H1 (cell line): ENCODE results near the gene TSPOAP1. TPM values are rescaled to one million over a fixed set of nuclear protein-coding genes. Genes with fewer than 3 reads are reported as not detected.

ENCODE experiments used
- CTCF ChIA-PET: fragments of 300-600 bp; sonication (Branson Sonifier 250); formaldehyde crosslinking; loops from one replicate; lab custom pipeline; 2021; ENCODE audit not compliant: partially characterized antibody; lab: Charles Lee
- POLR2A ChIA-PET: fragments of 300-600 bp; sonication (Branson Sonifier 250); formaldehyde crosslinking; loops from one replicate; lab custom pipeline; 2021; ENCODE audit warnings: inconsistent platforms; ENCODE audit not compliant: partially characterized antibody; lab: Charles Lee
- DNase-seq, 2 experiments: peaks; one replicate each; pipeline versions ENCODE4 v3.0.0 to v3.0.0-alpha.2; 2010 to 2022; ENCODE audit warnings: low spot score in 2 of 2, low read depth in 1 of 2, mixed read lengths in 1 of 2
- FAIRE-seq: peaks from 2 replicates; lab custom pipeline; 2011; peaks lifted over from hg19 to GRCh38; lab: Jason Lieb, UNC
- H2AFZ ChIP-seq: 2 replicates; pipeline ENCODE4 v1.8.1; 2012; ENCODE audit warnings: low read length, inconsistent platforms
- H2AK5ac ChIP-seq: 2 replicates; pipeline ENCODE4 v1.6.1; 2013; ENCODE audit warnings: low read depth, low read length
- H2BK120ac ChIP-seq: replicated peaks from 2 replicates; pipeline ENCODE3; 2013; ENCODE audit warnings: low read depth, low read length, inconsistent platforms
- H2BK12ac ChIP-seq: 2 replicates; pipeline ENCODE4 v1.6.1; 2013; ENCODE audit warnings: low read depth, low read length
- H2BK15ac ChIP-seq: 2 replicates; pipeline ENCODE4 v1.6.1; 2013; ENCODE audit warnings: low read length
- H2BK20ac ChIP-seq: 2 replicates; pipeline ENCODE4 v1.6.1; 2013; ENCODE audit warnings: low read length
- H2BK5ac ChIP-seq: 2 replicates; pipeline ENCODE4 v1.6.1; 2013; ENCODE audit warnings: low read depth, low read length
- H3K14ac ChIP-seq: 2 replicates; pipeline ENCODE4 v1.6.1; 2013; ENCODE audit warnings: inconsistent platforms; ENCODE audit not compliant: insufficient read length
- H3K18ac ChIP-seq: 2 replicates; pipeline ENCODE4 v1.6.1; 2013; ENCODE audit warnings: low read length; ENCODE audit errors: extremely low read depth
- H3K23ac ChIP-seq: 2 replicates; pipeline ENCODE4 v1.6.1; 2013; ENCODE audit warnings: inconsistent platforms; ENCODE audit not compliant: insufficient read length
- H3K23me2 ChIP-seq: 2 replicates; pipeline ENCODE4 v1.6.1; 2013; ENCODE audit warnings: low read depth, low read length
- H3K27ac ChIP-seq: 2 replicates; pipeline ENCODE4 v1.6.1; 2011; ENCODE audit warnings: low read depth, low read length, inconsistent platforms
- H3K27me3 ChIP-seq, 4 experiments: replicated peaks in 1 of 4; 1 replicate in 1 of 4; 2 replicates in 3 of 4; pipeline versions ENCODE4 v1.6.1 to v1.8.1; 2011 to 2013; ENCODE audit warnings: low read length in 3 of 4, mild to moderate bottlenecking in 3 of 4, inconsistent platforms in 2 of 4, mixed read lengths in 2 of 4, moderate library complexity in 1 of 4; ENCODE audit not compliant: control insufficient read depth in 3 of 4, insufficient read depth in 3 of 4; ENCODE audit errors: extremely low read depth in 1 of 4
- H3K36me3 ChIP-seq, 4 experiments: 2 replicates each; pipeline versions ENCODE4 v1.6.1 to v1.8.1; 2011 to 2013; ENCODE audit warnings: mild to moderate bottlenecking in 4 of 4, low read length in 3 of 4, moderate library complexity in 2 of 4, control low read depth in 1 of 4, inconsistent platforms in 1 of 4; ENCODE audit not compliant: insufficient read depth in 4 of 4, control insufficient read depth in 2 of 4
- H3K4ac ChIP-seq: replicated peaks from 2 replicates; pipeline ENCODE3; 2013; ENCODE audit warnings: low read length, low read depth, mixed read lengths, inconsistent platforms; ENCODE audit not compliant: insufficient read length
- H3K4me1 ChIP-seq, 4 experiments: replicated peaks in 1 of 4; 1 replicate in 1 of 4; 2 replicates in 3 of 4; pipeline versions ENCODE4 v1.6.1 to v1.8.1; 2011 to 2013; ENCODE audit warnings: low read length in 3 of 4, inconsistent platforms in 2 of 4, mixed read lengths in 1 of 4; ENCODE audit not compliant: insufficient read depth in 4 of 4, control insufficient read depth in 3 of 4
- H3K4me2 ChIP-seq, 2 experiments: 2 replicates each; pipeline versions ENCODE4 v1.6.1 to v1.8.1; 2011 to 2013; ENCODE audit warnings: low read depth in 2 of 2, low read length in 2 of 2, control low read depth in 1 of 2, inconsistent platforms in 1 of 2, mild to moderate bottlenecking in 1 of 2; ENCODE audit not compliant: insufficient read depth in 1 of 2
- H3K4me3 ChIP-seq, 4 experiments: fragments of 200-600, 300-600 bp in 1 of 4; sonication (generic), shearing (Covaris generic), sonication (Bioruptor Twin) in 1 of 4; 2 replicates each; pipeline versions ENCODE4 v1.5.1 to v1.8.1; 2011 to 2016; ENCODE audit warnings: low read length in 4 of 4, low read depth in 3 of 4, control low read depth in 2 of 4, inconsistent platforms in 2 of 4, mild to moderate bottlenecking in 2 of 4, mixed read lengths in 1 of 4, moderate library complexity in 1 of 4; ENCODE audit not compliant: insufficient read depth in 2 of 4; ENCODE audit errors: extremely low read depth in 1 of 4
- H3K56ac ChIP-seq: replicated peaks from 2 replicates; pipeline ENCODE3; 2013; ENCODE audit warnings: low read depth, mild to moderate bottlenecking, mixed read lengths, low read length, inconsistent platforms; ENCODE audit not compliant: insufficient read length
- H3K79me1 ChIP-seq: 2 replicates; pipeline ENCODE4 v1.6.1; 2013; ENCODE audit warnings: low read depth, low read length, control low read depth
- H3K79me2 ChIP-seq, 2 experiments: 2 replicates each; pipeline versions ENCODE4 v1.6.1 to v1.8.1; 2012 to 2013; ENCODE audit warnings: low read length in 2 of 2, mild to moderate bottlenecking in 2 of 2, inconsistent platforms in 1 of 2; ENCODE audit not compliant: insufficient read depth in 2 of 2, control insufficient read depth in 1 of 2
- H3K9ac ChIP-seq, 4 experiments: replicated peaks in 1 of 4; 1 replicate in 1 of 4; 2 replicates in 3 of 4; pipeline versions ENCODE4 v1.6.1 to v1.8.1; 2011 to 2013; ENCODE audit warnings: low read depth in 3 of 4, low read length in 3 of 4, control low read depth in 2 of 4, mild to moderate bottlenecking in 2 of 4, moderate library complexity in 2 of 4, inconsistent platforms in 1 of 4; ENCODE audit errors: extremely low read depth in 1 of 4
- H3K9me3 ChIP-seq, 2 experiments: 2 replicates each; pipeline versions ENCODE4 v1.6.1 to v1.8.1; 2012 to 2013; ENCODE audit warnings: mild to moderate bottlenecking in 2 of 2, moderate library complexity in 2 of 2, control low read depth in 1 of 2, inconsistent platforms in 1 of 2, low read depth in 1 of 2, low read length in 1 of 2, mixed read lengths in 1 of 2; ENCODE audit not compliant: insufficient read depth in 2 of 2
- H4K20me1 ChIP-seq, 2 experiments: replicated peaks in 1 of 2; 2 replicates each; pipeline versions ENCODE3 to v1.8.1; 2011 to 2013; ENCODE audit warnings: inconsistent platforms in 2 of 2, low read length in 2 of 2, mild to moderate bottlenecking in 1 of 2; ENCODE audit not compliant: insufficient read depth in 2 of 2, control insufficient read depth in 1 of 2
- H4K5ac ChIP-seq: 2 replicates; pipeline ENCODE4 v1.6.1; 2013; ENCODE audit warnings: low read length, low read depth, mixed read lengths, inconsistent platforms; ENCODE audit not compliant: insufficient read length
- H4K8ac ChIP-seq: 2 replicates; pipeline ENCODE4 v1.8.0; 2013; ENCODE audit warnings: mild to moderate bottlenecking, moderate library complexity, low read length, inconsistent platforms; ENCODE audit not compliant: insufficient read depth; ENCODE audit errors: extremely low read depth
- H4K91ac ChIP-seq: replicated peaks from 2 replicates; pipeline ENCODE3; 2013; ENCODE audit warnings: low read length, mixed read lengths, inconsistent platforms; ENCODE audit not compliant: insufficient read length
- BACH1 ChIP-seq: IDR thresholded peaks from 2 replicates; pipeline ENCODE4 v1.6.1; 2012; ENCODE audit warnings: low read length, improper control_type of control experiment
- CREB1 ChIP-seq: IDR thresholded peaks from 2 replicates; pipeline ENCODE4 v1.6.1; 2012; ENCODE audit warnings: inconsistent platforms
- GABPA ChIP-seq: IDR thresholded peaks from 2 replicates; pipeline ENCODE4 v1.6.1; 2011; ENCODE audit warnings: mild to moderate bottlenecking, low read length, moderate library complexity, borderline replicate concordance; ENCODE audit not compliant: insufficient read depth
- JUN ChIP-seq: IDR thresholded peaks from 2 replicates; pipeline ENCODE4 v1.6.1; 2011; ENCODE audit warnings: low read depth, mild to moderate bottlenecking, improper control_type of control experiment, low read length
- RBBP5 ChIP-seq: IDR thresholded peaks from 2 replicates; pipeline ENCODE4 v1.7.1; 2012; ENCODE audit warnings: low read depth, mild to moderate bottlenecking, inconsistent platforms, low read length, moderate library complexity, borderline replicate concordance
- SP1 ChIP-seq: IDR thresholded peaks from 2 replicates; pipeline ENCODE4 v1.6.1; 2011; ENCODE audit warnings: low read depth, low read length
- SP2 ChIP-seq: IDR thresholded peaks from 2 replicates; pipeline ENCODE4 v1.6.1; 2012; ENCODE audit warnings: mild to moderate bottlenecking, low read length, inconsistent platforms
- SUZ12 ChIP-seq: fragments of 200-600 bp; sonication (generic); IDR thresholded peaks from 2 replicates; pipeline ENCODE4 v1.6.1; 2012; ENCODE audit warnings: mild to moderate bottlenecking, inconsistent platforms, low read length, moderate library complexity, mixed read lengths
- TAF1 ChIP-seq: IDR thresholded peaks from 2 replicates; pipeline ENCODE4 v1.6.1; 2011; ENCODE audit warnings: mild to moderate bottlenecking, low read depth, low read length
- WGBS, 2 experiments: shearing (Covaris generic) in 1 of 2; methylation state at CpG; one replicate each; pipeline versions ENCODE4 v1.1.6 to v1.1.7; 2013 to 2015; ENCODE audit warnings: low lambda C conversion rate in 2 of 2, mixed read lengths in 2 of 2, inconsistent platforms in 1 of 2, low coverage in 1 of 2, missing lambda C conversion rate in 1 of 2; ENCODE audit not compliant: insufficient replicate concordance in 2 of 2, insufficient coverage in 1 of 2, insufficient read length in 1 of 2; ENCODE audit errors: extremely low coverage in 1 of 2, missing lambda C conversion rate in 1 of 2; 5-methylcytosine and 5-hydroxymethylcytosine counted together
- polyA plus RNA-seq, 7 experiments: library from polyadenylated mRNA; depleted of rRNA in 3 of 7; stranded (reverse) in 5 of 7; unstranded in 2 of 7; fragments of >200 nt in 5 of 7; fragments of 200-250 nt in 2 of 7; gene quantifications; 1 replicate in 5 of 7; 2 replicates in 1 of 7; 4 replicates in 1 of 7; pipeline versions ENCODE4 v1.2.1 to v1.2.3, GENCODE V29; 2011 to 2013; ENCODE audit warnings: missing spikeins in 2 of 7, mixed read lengths in 2 of 7
- total RNA-seq: library from RNA; stranded (reverse); fragmentation: NEBNext Ultra II Directional; extraction: Animal tissue kit (Norgen Biotek cat#: 25700); gene quantifications from 2 replicates; pipeline ENCODE4 v1.2.1, GENCODE V29; 2021

TSPOAP1 gene
- total and polyA plus RNA-seq, 2 of the 8 experiments (the other 6 are each of a cell fraction or from before 2014, with no cell fraction given) = 7.6 to 9.2 TPM

DNA sequence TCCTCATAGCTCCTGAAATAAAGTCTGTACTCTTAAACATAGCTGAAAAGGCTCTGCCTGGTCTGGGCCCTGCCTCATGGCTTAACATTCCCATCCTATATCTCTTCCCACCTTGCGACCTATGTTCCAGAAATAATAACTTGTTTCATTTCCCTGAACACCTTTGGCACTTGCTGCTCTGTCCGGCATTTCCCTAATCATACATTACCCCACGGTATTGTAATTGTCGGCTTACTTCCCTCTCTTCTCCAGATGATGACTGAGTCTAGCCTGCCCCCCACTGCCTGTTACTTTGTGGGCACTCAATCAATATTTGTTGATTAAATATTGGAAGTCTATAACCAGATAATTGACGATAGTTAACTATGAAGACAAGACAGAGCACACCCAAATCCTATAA, 46.7 kb upstream of the TSPOAP1 start:
- no peak overlapping the region for H2BK5ac ChIP-seq
- no peak overlapping the region for H3K27ac ChIP-seq
- no peaks in the 10 kb centered on the region for H3K79me1 ChIP-seq
- H2AK5ac ChIP-seq = no peak overlapping the region
- no peak for FAIRE-seq
- no peak overlapping the region for H2AFZ ChIP-seq
- H4K20me1 ChIP-seq = no peaks in the 10 kb centered on the region
- no peak overlapping the region for H2BK20ac ChIP-seq
- no peak overlapping the region for H3K14ac ChIP-seq
- H2BK12ac ChIP-seq = no peak overlapping the region
- H3K4me3 ChIP-seq = no peak overlapping the region
- H3K4me2 ChIP-seq = no peak overlapping the region
- DNase-seq = no peak
- H2BK120ac ChIP-seq = no peak overlapping the region
- H3K9me3 ChIP-seq = no peaks in the 10 kb centered on the region
- no peak overlapping the region for H4K91ac ChIP-seq
- H3K56ac ChIP-seq = no peak overlapping the region
- no peak overlapping the region for H4K8ac ChIP-seq
- H3K23ac ChIP-seq = no peak overlapping the region
- H3K4ac ChIP-seq = peak overlapping the region; percentile 15
- H3K27me3 ChIP-seq = no peaks in the 10 kb centered on the region
- ChIA-PET POLR2A (interaction anchor here (1.3 to 1.5 kb wide), 2 partner anchors 14 to 23 kb away, joined by 3 to 5 read pairs; partner anchors contain the start of gene SUPT4H1), CTCF (interaction anchor here (0.9 to 1.1 kb wide), 4 partner anchors 9 to 32 kb away, joined by 3 to 4 read pairs (median 3); no protein-coding TSS in a partner anchor)
- H3K9ac ChIP-seq = no peak overlapping the region
- H4K5ac ChIP-seq = no peak overlapping the region
- H3K4me1 ChIP-seq = peaks cover 6 to 15% (median 10%) of the 10 kb centered on the region in 4 experiments; a peak in 5 of 7 replicates
- H3K36me3 ChIP-seq = no peaks in the 10 kb centered on the region; a peak in 1 of 8 replicates
- H3K18ac ChIP-seq = no peak overlapping the region
- WGBS, 2 experiments = 88% methylated on average over 5 of the region's 5 CpGs; no CpG with 5 or more reads in 1 of the 2 experiments
- no peaks in the 10 kb centered on the region for H3K79me2 ChIP-seq
- peak overlapping the region; percentile 34; the same call in 1 of the 2 replicates for H2BK15ac ChIP-seq
- H3K23me2 ChIP-seq = no peaks in the 10 kb centered on the region
- TF ChIP-seq SP2 (no peak), RBBP5 (no peak), SP1 (no peak), TAF1 (no peak), SUZ12 (no peak), JUN (no peak), GABPA (no peak), CREB1 (no peak), BACH1 (no peak)
